Activated CD4-positive, alpha-beta T cell treated with anti-CD3 and anti-CD28 coated beads, Interleukin-10, Interleukin-2, amounts not matched to agents 100 ng/mL and 50 ng/mL, durations not matched to agents 16 hours and 8 hours (primary cell): ENCODE data around the gene GARIN5A.

Experiments used
- DNase-seq: peaks from one replicate; pipeline ENCODE4 v3.0.0-alpha.2; 2020

Gene GARIN5A

DNA sequence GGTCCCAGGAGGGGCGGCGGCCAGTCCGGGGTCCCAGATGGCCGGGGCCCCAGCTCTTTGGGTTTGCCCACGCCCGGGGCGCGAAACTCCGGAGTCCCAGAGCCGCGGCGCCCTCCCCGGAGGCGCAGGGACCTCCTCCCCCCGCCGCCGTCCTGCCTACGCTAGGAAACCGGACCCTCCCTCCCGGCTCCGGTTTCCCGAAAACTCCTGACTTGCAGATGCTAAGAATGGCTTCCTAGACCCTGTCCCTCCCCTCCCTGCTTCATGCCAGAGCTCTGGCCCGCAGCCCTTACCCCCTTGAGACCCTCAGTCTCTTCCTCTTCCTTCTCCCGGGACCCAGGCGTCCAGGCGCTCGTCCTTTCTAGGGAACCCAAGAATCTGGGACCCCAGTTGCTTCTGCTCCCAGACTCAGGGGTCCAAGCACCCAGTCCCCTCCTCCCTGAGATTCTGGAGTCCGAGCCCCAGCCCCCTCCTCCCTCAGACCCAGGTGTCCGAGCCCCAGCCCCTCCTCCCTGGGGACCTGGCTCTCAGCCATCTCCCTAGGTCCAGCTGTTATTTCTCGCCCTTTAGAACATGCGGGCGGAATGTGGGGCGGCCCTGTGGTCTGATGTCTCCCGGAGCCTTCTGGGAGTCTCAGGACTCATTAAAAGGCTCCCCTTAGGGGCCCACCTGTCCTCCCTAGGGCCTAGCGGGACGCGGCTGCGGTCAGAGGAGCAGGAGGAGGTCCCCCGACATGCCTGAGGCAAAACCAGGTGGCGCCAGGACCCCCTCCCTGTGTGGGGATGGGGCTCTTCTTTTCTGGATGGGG, 44.2 kb downstream of the GARIN5A start, which contains the start of gene MYBPC2:
Gene MYBPC2 (plus strand): TSS at position 672 of the 808 bp plus-strand sequence. CDS start 62 bp downstream, at position 734.
- DNase-seq: no peak

DNA sequence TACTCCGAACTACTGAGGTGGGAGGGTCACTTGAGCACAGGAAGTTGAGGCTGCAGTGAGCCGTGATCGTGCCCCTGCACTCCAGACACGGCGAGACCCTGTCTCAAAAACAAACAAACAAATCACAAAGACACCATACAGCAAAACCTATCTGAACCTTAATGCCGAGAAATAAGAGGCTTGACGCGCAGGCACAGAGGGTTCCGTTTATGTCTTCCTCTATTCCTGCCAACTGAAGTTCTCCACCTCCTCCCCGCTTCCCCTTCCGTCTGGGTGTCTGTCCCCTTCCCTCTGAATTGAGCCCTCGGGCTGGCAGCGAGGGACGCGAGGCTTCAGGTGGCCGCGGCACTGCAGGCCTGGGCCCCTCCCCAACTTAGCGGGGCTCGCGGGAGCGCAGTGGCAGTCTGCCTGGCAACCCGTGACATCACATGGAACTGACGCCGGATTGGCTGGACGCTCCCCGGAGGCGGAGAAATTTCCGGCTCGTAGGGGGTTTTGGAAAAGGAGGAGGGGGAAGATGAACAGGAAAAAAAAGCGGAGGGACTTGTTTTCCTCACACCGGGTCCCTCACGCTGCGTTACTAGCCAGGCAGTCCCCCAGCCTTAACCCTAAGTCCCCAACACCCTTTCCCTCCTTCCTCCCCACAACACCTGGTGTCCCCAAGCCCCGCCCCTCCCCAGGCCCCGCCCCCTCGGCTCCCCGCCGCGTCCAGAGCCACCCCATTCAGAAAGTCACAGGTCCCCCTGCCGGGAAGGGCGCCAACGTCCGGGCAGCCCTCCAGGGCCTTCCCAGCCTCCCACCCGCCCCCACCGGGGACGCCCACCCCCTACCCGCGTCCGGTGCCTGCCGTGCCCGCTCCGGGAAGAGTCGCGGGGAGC, 45.1 kb downstream of the GARIN5A start:
- DNase-seq: peak; percentile 88

DNA sequence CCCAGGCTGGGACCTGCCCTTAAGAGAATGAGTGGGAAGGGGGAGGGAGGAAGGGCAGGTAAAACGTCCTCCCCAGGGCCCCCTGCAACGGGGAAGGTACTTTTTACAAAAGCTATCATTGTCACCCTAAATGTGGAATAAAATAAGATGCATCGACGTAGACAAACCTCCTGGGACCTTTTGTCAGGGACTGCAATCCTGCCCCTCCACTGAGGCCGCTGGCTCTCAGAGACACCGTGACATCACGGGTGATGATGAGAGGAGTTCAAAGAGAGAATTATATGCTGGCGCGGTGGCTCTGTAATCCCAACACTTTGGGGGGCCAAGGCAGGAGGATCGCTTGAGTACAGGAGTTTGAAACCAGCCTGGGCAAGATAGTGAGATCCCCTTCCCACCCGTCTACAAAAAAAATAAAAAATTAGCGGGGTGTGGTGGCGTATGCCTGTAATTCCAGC, 45.7 kb downstream of the GARIN5A start:
- DNase-seq: no peak

DNA sequence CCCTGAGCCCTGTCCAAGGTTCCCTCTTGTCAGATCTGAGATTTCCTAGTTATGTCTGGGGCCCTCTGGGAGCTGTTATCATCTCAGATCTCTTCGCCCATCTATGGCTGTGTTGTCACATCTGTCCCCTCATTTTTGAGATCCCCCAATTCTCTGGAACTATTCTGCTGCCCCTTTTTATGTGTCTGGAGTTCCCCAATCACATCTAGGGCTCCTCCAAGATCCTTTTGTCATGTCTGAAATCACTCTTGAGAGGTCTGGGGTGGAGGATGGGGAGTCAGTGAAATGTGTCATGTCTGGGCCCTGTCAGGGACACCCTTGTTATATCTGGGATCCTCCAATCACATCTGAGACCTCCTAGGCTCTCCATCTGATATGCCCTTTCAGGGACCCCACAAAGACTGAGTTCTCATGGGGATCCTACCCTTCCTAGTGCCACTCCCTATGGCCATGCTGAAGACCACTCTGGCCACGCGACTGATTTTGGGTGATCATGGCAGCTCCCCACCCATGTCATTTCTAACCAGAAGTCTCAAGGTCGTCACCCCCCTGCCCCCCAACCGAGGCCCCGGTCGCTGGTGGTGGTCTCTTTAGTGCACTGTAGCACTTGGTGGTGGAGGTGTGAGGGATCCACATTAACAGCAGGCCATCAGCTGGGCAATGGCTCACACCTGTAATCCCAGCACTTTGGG, 47.7 kb downstream of the GARIN5A start:
- DNase-seq: no peak

DNA sequence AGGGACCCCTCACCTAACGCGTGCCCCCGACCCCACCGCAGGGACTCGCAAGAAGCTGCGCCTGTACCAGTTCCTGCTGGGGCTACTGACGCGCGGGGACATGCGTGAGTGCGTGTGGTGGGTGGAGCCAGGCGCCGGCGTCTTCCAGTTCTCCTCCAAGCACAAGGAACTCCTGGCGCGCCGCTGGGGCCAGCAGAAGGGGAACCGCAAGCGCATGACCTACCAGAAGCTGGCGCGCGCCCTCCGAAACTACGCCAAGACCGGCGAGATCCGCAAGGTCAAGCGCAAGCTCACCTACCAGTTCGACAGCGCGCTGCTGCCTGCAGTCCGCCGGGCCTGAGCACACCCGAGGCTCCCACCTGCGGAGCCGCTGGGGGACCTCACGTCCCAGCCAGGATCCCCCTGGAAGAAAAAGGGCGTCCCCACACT, 48.6 kb downstream of the GARIN5A start:
- DNase-seq: peak; percentile 22

DNA sequence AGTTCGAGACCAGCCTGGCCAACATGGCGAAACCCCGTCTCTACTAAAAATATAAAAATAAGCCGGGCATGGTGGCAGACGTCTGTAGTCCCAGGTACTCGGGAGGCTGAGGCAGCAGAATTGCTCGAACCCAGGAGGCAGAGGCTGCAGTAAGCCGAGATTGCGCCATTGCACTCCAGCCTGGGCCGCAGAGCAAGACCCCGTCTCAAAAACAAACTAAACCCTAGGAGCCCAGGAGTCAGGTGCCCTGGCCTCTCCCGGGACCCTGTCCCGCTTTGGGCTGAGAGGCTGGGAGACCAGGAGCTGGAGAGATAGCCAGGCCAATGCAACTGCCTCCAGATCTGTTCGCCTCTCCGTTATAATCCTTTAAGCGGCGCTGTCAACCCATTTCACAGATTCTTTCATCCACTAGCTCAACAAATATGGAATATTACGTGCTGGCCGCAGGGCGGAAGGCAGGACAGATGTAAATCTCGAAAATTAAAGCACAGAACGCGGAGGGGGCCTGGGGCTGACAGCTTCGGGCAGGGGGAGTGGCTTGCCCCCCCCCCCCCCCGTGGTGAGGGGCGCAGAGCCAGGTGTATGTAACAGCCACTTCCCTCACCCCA, 49.2 kb downstream of the GARIN5A start:
- no peak for DNase-seq

DNA sequence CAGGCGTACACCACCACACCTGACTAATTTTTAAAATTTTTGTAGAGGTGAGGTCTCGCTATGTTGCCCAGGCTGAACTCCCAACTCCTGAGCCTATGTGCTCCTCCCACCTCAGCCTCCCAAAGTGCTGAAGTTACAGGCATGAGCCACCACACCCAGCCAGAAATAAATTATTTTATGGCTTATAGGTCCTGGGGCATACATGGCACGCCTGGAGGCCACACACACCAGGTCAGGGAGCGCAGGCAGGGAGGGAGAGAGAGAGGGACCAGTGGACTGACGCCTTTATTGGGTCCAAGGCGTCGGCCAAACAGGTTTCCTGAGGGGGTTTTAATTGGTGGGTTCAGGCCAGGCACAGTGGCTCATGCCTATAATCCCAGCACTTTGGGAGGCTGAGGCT, 51.1 kb downstream of the GARIN5A start:
- DNase-seq: no peak

DNA sequence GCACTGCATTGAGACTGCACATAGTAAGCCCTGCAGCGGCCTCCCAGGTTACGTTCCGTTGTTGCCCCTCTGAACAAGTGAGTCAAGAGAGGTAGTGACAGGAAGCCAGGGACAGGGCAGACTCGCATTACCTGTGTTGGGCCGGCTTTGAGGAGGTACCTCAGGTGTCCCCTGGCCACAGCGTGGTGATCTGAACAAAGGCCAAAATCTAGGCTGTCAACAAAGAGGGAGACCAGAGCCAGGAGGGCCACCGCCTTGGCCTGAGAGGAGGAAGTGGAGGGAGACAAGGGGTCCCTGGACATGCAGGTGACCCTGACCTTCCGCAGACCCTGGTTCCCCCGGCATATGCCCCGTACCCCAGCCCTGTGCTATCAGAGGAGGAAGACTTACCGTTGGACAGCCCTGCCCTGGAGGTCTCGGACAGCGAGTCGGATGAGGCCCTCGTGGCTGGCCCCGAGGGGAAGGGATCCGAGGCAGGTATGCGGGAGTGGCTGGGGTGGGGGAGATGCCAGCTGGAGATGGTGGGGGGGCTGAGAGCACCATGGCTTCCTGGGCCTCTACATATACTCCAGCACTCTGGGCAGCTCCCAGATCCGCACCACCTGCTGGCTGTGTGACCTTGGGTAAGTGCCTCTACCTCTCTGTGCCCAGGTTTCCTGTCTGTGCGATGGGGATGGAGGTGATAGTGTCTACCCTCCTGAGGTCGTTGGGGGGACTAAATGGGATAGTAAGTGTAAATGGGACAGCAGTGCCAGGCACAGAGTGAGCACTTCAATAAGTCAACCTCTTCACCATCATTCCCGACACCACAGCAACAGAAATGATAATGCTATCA, 53.2 kb downstream of the GARIN5A start:
- no peak for DNase-seq

DNA sequence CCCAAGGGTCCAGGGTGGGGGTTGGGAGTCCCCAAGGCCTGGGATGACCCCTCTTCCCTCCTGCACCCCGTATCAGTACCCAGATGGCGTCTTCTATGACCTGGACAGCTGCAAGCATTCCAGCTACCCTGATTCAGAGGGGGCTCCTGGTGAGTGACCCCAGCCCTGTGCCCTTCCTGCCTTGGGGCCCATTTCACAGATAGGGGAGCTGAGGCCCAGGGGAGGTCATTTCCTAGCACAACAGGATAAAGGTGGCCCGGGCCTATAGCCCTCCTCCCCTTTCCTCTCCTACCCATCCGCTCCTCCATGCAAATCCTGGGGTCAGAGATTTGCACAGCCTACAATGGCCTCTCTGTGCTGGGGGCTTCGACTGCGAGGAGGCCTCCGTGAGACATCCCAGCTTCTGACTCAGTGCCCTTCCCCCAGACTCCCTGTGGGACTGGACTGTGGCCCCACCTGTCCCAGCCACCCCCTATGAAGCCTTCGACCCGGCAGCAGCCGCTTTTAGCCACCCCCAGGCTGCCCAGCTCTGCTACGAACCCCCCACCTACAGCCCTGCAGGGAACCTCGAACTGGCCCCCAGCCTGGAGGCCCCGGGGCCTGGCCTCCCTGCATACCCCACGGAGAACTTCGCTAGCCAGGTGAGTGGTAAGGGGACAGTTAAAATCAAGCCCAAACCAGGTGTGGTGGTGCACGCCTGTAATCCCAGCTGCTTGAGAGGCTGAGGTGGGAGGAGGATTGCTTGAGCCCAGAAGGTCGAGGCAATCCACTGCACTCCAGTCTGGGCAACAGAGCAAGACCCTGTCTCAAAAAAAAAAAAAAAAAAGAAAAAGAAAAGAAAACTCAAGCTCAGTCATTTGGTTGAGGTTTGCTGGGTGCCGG, 54.0 kb downstream of the GARIN5A start:
- no peak for DNase-seq

DNA sequence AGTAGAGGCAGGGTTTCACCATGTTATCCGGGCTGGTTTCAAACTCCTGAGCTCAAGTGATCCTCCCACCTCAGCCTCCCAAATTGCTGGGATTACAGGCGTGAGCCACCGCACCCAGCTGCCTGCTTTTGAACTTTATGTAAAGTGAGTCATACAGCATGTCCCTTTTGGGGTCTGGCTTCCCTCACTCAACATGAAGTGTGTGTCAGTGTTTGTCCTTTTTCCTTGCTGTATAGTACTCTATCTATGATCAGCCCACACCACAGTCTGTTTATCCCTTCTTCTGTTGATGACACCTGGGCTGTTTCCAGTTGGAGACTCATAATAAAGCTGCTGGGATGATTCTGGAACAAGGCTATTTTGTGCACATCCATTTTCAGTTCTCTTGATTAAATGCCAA, 55.8 kb downstream of the GARIN5A start:
- no peak for DNase-seq

DNA sequence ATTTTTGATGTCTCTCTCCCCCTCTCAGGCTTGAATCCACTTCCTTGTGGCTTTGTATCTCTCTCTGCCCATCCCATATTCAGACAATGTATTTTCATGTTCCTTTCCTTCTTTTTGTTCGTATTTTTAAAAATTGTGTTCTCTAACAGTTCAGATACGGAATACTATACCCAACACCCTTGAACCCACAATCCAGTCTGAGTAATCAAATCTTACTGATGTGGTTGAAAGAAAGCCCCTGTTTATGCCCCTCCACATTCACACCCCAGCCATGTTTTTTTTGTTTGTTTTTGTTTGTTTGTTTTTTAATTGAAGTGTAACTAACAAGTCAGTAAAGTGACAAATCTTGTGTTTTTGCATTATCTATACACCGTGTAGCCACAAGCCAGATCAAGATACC, 56.5 kb downstream of the GARIN5A start:
- DNase-seq: no peak

DNA sequence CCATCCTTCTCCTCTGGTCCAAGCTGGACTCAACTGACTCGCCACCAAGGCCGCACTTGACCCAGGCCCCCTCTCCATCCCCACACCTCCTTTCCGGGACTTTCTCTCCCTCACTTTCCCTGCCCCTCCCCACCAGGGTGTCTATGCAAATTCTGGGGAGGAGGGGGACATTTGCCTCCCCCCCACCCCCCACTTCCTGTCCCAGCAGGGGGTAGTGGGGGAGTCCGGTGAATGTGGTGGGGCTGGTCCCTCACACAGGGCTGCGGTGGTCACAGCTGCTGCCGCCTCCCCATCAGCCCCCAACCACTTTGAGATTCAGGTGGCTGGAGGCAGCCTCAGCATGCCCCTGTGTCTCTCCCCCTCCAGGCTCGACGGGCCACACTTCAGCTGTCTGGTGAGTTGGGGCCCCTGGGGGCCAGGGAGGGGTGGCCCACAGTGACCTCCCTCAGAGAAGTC, 57.0 kb downstream of the GARIN5A start:
- DNase-seq: no peak

DNA sequence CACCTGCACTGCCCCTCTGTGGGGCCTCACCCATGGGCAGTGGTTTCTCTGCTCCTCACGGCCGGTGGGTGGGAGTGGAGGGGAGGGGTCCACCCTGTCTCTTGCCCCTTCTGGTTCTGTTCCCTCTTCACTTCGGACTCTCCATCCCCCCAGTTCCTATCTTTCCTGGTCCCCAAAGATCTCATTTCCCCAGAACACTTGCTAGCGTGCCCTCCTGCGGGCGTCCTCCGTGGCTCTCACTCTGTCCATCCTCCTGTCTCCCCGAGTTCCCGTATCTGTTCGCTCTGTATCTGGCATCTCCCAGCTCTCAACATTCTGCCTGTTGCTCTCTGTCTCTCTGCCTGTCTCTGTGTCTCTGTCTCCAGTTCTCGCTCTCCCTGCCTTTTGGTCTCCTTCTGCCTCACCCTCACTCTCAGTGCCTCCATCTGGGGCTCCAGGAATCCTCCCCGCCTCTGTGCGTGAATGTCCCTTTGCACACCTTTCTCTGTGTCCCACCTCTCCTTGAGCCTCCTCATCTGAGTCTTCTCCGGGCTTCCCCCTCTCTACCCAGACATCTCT, 57.5 kb downstream of the GARIN5A start:
- DNase-seq: no peak

DNA sequence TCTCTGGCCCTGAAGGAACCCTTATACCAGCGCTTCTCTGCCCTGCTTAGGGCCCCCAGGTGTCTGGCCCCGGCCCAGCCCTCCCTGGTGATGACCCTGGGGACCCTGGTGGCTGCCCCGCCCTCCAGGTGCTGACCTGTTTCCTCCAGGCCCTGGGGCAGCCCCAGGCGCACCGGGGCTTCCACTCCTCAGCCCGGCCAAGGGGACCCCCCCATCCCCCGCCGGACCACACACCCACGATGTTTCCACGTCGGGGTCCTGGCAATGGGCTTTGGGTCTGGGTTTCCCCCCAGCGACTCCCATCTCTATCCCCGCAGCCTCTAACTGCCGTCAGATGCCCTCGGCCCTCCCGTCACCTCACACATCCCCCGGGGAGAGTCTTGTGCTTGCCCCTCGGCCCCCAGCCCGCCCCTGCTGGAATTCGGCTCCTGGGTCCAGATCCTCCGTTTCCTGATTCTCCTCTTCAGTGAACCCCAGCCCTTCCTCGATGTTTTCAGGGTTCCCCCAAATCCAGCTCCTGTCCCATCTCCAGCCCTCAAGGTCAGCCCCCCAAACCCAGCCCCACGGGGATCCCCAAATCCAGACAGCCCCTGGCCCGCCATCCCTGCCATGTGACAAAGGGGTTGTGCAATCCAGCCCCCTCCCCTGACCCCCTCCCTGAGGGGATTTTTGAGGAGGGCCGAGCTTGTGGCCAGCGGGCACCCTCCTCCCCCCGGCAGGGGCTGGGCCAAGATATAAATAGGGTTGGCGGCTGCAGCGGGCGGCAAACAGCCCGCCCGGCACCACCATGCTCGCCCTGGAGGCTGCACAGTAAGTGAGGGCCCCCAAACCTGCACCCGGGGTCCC, 58.2 kb downstream of the GARIN5A start, which contains the start of gene SPIB:
Gene SPIB (plus strand): TSS at position 763 of the 846 bp plus-strand sequence. CDS start 25 bp downstream, at position 788.
- DNase-seq: no peak

DNA sequence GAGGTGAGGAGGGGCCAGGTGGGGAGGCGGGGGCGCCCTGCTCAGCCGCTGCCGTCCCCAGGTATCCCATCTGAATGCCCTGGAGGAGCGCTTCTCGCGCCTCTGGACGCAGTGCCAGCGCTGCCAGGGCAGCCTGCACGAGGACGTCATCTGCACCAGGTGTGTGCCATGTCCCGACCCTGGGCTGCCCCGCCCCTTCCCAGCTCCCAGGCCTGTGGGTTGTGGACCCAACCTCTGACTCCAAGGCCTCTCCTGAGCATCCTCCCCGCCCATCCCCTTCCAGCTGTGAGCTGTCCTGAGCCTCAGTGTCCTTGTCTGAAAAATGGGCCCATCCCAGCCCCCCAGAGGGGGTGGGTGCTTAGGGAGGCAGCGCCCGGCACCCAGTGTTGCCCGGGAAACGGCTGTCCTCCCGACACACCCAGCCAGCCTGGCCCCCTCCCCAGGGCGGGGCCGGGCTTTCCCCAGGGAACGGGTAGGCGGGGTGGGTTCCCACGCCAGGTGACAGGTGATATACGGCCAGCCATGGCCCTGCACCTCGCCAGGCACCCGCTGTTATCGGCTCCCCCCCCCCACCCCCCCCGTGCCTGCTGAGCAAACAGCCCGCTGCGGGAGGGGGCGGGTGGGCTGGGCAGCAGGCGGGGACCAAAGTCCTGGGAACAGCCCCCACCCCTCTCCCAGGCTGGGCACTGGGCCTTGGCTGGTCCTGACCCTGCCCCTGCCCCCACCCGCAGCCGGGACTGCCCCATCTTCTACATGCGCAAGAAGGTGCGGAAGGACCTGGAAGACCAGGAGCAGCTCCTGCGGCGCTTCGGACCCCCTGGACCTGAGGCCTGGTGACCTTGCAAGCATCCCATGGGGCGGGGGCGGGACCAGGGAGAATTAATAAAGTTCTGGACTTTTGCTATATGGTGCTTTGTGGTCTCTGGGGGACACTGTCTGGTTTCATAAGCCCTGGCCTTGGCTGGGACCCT, 59.3 kb downstream of the GARIN5A start:
- DNase-seq: no peak
